SJSA1 (cell line): Measurements from ENCODE around the gene MED13. TPM values are rescaled to one million over a fixed set of nuclear protein-coding genes. Genes with fewer than 3 reads are reported as not detected.
"Not testable (repeated sequence)": the region's sequence is repeated elsewhere in the genome, so short reads cannot be mapped to it uniquely, and the experiment has no call there.

Source experiments
- DNase-seq, 2 experiments: peaks; one replicate each; pipeline ENCODE4 v3.0.0-alpha.2; 2015 to 2020; ENCODE audit warnings: low spot score in 2 of 2, low read depth in 1 of 2
- H3K27ac ChIP-seq: fragments of 250-450 bp; sonication (Bioruptor Pico); 2 replicates; pipeline ENCODE4 v1.5.1; 2020; ENCODE audit warnings: mild to moderate bottlenecking, moderate library complexity
- H3K27me3 ChIP-seq: fragments of 250-450 bp; sonication (Bioruptor Pico); replicated peaks from 2 replicates; pipeline ENCODE4 v1.5.1; 2020; ENCODE audit warnings: mild to moderate bottlenecking, moderate library complexity
- H3K36me3 ChIP-seq: fragments of 250-450 bp; sonication (Bioruptor Pico); 2 replicates; pipeline ENCODE4 v1.5.1; 2020; ENCODE audit warnings: mild to moderate bottlenecking
- H3K4me1 ChIP-seq: fragments of 250-450 bp; sonication (Bioruptor Pico); replicated peaks from 2 replicates; pipeline ENCODE4 v1.6.1; 2021; ENCODE audit warnings: mild to moderate bottlenecking
- H3K4me3 ChIP-seq: fragments of 250-450 bp; sonication (Bioruptor Pico); 2 replicates; pipeline ENCODE4 v1.5.1; 2020; ENCODE audit warnings: mild to moderate bottlenecking
- H3K9me3 ChIP-seq: fragments of 250-450 bp; sonication (Bioruptor Pico); replicated peaks from 2 replicates; pipeline ENCODE4 v1.5.1; 2020; ENCODE audit warnings: mild to moderate bottlenecking
- total RNA-seq: library from RNA; depleted of rRNA; stranded (reverse); fragments of >200 nt; shearing (Covaris generic); gene quantifications from 2 replicates; pipeline ENCODE4 v1.2.3, GENCODE V29; 2014

The MED13 gene
- total RNA-seq, 1 experiment from 2014 or later, result 47.9 TPM

DNA sequence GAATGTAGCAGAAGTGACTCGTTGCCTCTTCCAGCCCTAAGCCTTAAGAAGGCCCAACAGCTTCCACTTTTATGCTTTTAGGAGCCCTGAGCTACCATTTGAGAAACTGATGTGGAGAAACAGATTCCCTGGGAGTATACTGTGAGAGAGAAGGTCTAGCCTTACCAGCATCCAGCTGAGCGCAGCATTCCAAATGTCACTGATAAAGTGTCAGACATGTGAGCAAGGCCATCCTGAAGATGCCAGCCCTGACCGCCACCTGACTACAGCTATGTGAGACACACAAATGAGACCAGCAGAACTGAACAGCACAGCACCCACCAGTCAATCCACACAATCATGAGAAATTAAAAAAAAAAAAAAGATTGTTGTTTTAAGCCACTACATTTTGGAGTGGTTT lies 18.6 kb upstream of the MED13 start:
- H3K36me3 ChIP-seq, result no peaks in the 10 kb centered on the region
- H3K27ac ChIP-seq, result no peak overlapping the region
- no peaks in the 10 kb centered on the region for H3K9me3 ChIP-seq
- H3K4me3 ChIP-seq, result no peak overlapping the region
- H3K27me3 ChIP-seq, result peaks cover under 1% of the 10 kb centered on the region; the same call in 1 of the 2 replicates
- no peak for DNase-seq
- no peaks in the 10 kb centered on the region for H3K4me1 ChIP-seq

GRCh38 chr17:62080647-62081046 lies 15.6 kb upstream of the MED13 start:
- H3K27me3 ChIP-seq, result peaks cover 7% of the 10 kb centered on the region; the same call in 1 of the 2 replicates
- no peak overlapping the region for H3K27ac ChIP-seq
- no peaks in the 10 kb centered on the region for H3K36me3 ChIP-seq
- H3K9me3 ChIP-seq, result no peaks in the 10 kb centered on the region
- H3K4me1 ChIP-seq, result no peaks in the 10 kb centered on the region
- DNase-seq, result no peak
- no peak overlapping the region for H3K4me3 ChIP-seq

GRCh38 chr17:62078009-62078408 lies 12.9 kb upstream of the MED13 start:
- Histone ChIP-seq H3K27ac (no peak overlapping the region), H3K36me3 (no peaks in the 10 kb centered on the region), H3K27me3 (peaks cover 7% of the 10 kb centered on the region; the same call in 1 of the 2 replicates), H3K4me3 (no peak overlapping the region), H3K4me1 (no peaks in the 10 kb centered on the region), H3K9me3 (no peaks in the 10 kb centered on the region)
- no peak for DNase-seq

GRCh38 chr17:62076864-62077788 lies 12.0 kb upstream of the MED13 start:
- no peak for DNase-seq
- H3K9me3 ChIP-seq, result no peaks in the 10 kb centered on the region
- H3K27me3 ChIP-seq, result peaks cover 7% of the 10 kb centered on the region; the same call in 1 of the 2 replicates
- H3K4me1 ChIP-seq, result no peaks in the 10 kb centered on the region
- H3K27ac ChIP-seq, result no peak overlapping the region
- H3K4me3 ChIP-seq, result no peak overlapping the region
- no peaks in the 10 kb centered on the region for H3K36me3 ChIP-seq

DNA sequence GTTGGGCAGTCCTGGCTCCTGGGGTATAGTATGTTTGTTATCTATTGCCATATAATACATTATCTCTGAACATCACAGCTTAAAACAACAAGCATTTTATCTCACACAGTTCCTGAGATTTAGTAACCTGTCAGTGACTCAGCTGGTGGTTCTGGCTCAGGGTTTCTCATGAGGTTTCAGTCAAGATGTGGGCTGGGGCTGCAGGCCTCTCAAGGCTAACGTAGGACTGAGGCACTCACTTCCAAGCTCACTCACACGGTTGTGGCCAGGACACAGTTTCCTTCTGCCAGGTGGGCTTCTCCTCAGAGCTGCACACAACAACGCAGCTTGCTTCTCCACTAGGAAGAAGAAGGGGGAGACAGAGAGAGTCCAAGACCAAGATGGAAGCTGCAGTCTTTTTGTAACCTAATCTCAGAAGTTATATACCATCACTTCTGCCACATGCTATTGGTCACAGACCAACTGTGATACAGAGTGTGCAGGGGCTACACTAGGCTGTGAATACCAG lies 10.3 kb upstream of the MED13 start:
- no peak overlapping the region for H3K4me3 ChIP-seq
- H3K9me3 ChIP-seq, result no peaks in the 10 kb centered on the region
- peaks cover 7% of the 10 kb centered on the region; the same call in 1 of the 2 replicates for H3K27me3 ChIP-seq
- H3K36me3 ChIP-seq, result no peaks in the 10 kb centered on the region
- DNase-seq, result no peak
- H3K27ac ChIP-seq, result no peak overlapping the region
- H3K4me1 ChIP-seq, result no peaks in the 10 kb centered on the region

- H3K27me3 ChIP-seq, result peaks cover 7% of the 10 kb centered on the region; the same call in 1 of the 2 replicates
- H3K36me3 ChIP-seq, result no peaks in the 10 kb centered on the region
- H3K4me3 ChIP-seq, result no peak overlapping the region
- no peaks in the 10 kb centered on the region for H3K9me3 ChIP-seq
- H3K4me1 ChIP-seq, result no peaks in the 10 kb centered on the region
- H3K27ac ChIP-seq, result no peak overlapping the region
- DNase-seq, result no peak
These were observed 8.9 kb upstream of the MED13 start for GRCh38 chr17:62073993-62074392.

DNA sequence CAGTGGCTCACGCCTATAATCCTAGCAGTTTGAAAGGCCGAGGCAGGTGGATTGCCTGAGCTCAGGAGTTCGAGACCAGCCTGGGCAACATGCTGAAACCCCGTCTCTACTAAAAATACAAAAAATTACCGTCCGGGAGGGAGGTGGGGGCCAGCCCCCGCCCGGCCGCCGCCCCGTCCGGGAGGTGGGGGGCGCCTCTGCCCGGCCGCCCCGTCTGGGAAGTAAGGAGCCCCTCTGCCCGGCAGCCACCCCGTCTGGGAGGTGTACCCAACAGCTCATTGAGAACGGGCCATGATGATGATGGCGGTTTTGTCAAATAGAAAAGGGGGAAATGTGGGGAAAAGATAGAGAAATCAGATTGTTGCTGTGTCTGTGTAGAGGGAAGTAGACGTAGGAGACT lies 7.8 kb upstream of the MED13 start:
- H3K27ac ChIP-seq, H3K4me1 ChIP-seq, H3K9me3 ChIP-seq, H3K27me3 ChIP-seq, H3K4me3 ChIP-seq, H3K36me3 ChIP-seq, DNase-seq: not testable (repeated sequence)

- no peaks in the 10 kb centered on the region for H3K4me1 ChIP-seq
- no peak overlapping the region for H3K4me3 ChIP-seq
- H3K27ac ChIP-seq, result no peak overlapping the region
- DNase-seq, result no peak
- H3K9me3 ChIP-seq, result no peaks in the 10 kb centered on the region
- H3K36me3 ChIP-seq, result no peaks in the 10 kb centered on the region
- no peaks in the 10 kb centered on the region for H3K27me3 ChIP-seq
These were observed 5.8 kb upstream of the MED13 start for GRCh38 chr17:62070900-62071299.

DNA sequence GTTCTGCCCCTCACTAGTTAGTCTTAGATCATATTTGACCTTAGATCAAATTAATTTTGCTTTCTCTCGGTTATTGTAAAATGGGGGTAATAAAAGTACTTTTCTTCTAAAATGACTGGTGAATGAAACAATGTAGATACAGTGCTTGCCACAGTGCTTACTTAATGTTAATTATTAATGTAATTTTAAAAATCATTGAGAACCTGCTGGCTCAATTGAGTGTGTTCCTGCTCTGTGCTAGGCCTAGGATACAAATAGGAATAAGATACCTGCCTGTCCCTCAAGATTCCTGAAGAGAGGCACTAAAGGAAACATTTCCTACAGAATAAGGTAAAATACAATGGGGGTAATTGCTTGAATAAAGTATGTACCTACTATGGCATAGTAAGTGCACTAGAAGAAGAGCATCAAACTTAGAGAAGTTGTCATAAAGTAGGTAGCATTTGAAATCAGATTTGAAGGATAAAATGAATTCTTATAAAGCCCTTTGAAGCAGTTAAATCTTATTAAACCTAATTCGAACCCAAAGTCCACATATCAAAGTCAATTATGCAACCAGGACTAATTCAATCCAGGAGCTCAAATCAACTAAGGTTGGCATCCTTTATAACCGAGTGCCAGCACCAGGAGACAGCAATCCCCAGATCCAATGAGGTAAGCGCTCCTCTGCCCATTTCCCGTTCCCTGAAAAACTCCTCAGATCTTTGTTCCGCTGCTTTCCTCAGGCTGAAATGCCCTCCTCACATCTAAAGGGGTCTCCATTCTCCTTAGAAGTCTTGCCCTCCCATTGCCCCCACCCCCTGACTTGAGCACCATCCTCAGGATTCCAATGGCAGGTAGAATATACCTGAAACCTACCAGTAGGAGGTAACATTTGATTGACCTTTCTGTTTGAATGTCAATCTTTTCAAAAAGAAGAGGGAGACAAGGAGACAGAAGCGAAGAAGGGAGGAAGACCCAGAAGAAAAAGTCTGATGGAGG lies 2.4 kb upstream of the MED13 start:
- DNase-seq, result no peak
- Histone ChIP-seq H3K27ac (no peak overlapping the region), H3K4me1 (peaks cover 11% of the 10 kb centered on the region), H3K27me3 (no peaks in the 10 kb centered on the region), H3K4me3 (no peak overlapping the region), H3K9me3 (no peaks in the 10 kb centered on the region), H3K36me3 (peaks cover 12% of the 10 kb centered on the region)

DNA sequence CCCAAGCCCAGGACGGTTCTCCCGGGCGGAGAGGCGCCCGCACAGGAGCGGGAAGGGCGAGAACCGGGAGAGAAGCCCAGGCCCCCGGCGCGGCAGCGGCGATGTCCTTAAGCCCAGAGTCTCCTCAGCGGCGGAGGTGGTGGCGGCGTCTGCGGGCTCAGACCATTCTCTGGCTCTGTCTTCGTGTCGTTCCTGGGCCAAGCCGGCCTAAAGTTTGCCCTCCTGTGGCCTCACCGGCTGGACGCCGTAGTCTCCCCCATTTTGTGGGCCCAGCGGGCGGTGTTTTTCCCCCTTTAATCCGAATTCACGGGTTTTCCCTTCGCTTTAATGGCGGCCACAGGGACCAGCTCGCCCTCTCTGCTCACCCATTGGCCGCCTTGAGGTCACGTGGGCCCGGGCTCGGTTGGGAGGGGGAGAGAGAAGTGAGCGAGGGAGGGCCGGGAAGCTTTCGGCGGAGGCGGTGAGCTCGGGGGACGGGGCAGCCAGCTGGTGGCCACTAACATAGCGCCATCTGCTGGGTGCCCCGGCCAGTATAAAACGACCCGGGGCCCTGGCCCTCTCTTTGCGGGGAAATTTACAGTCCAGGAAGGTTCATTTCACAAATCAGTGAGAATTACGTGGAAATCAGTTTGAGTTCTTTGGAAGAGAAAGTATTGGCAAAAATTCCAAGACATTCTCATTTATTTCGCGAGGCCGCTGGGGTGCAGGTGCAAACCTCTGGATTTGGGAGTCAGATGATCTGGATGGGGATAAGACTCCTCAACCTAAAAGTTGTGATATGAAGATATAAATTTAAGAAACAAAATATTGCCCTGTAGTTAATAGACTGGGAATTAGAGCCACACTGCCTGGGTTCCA lies 762 bp upstream of the MED13 start:
- no peaks in the 10 kb centered on the region for H3K27me3 ChIP-seq
- H3K9me3 ChIP-seq, result no peaks in the 10 kb centered on the region
- peaks cover 15% of the 10 kb centered on the region for H3K4me1 ChIP-seq
- peak overlapping the region; percentile 74 for H3K4me3 ChIP-seq
- DNase-seq, result peak; percentile 99 to 100
- peak overlapping the region; percentile 79 for H3K27ac ChIP-seq
- peaks cover 29% of the 10 kb centered on the region for H3K36me3 ChIP-seq

DNA sequence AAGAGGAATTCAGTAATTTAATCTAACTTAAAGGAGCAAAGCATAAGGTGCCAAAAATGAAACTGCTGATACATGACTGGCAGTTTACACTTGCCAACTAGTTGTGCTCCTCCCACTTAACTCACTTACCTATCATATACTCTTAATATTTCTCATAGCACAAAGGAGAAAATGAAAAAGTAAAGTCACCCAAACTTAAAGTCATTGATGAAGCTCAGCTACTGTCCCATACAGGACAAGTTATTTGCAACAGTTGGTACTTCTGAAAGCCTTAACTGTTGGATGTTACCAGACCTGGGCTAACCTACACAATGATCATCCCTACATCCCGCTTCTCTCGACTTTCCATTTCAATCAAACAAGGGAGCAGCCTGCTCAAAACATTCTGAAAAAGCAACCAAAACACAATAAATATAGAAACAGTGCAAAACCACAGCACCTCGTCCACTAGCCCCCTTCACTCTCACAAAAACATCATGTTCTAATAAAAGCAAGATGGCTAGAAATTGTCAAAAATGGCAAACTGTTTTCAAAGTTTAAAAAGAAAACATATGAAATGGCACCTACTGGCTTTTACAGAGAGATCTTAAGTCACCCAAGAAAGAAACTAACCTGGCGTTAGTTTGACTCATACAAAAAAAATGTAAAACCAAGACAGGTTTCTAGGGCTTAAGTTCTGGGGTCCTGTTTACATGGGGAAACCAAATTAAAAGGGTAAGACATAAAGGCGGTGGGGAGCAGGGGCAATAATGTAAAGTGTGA lies 868 bp downstream of the MED13 start:
- H3K27ac ChIP-seq, result peak overlapping the region; percentile 44
- peak overlapping the region; percentile 74 for H3K4me3 ChIP-seq
- peaks cover 39% of the 10 kb centered on the region for H3K36me3 ChIP-seq
- peak in 1 of 2 experiments; percentile 42 for DNase-seq
- H3K27me3 ChIP-seq, result no peaks in the 10 kb centered on the region
- H3K9me3 ChIP-seq, result no peaks in the 10 kb centered on the region
- H3K4me1 ChIP-seq, result peaks cover 15% of the 10 kb centered on the region

DNA sequence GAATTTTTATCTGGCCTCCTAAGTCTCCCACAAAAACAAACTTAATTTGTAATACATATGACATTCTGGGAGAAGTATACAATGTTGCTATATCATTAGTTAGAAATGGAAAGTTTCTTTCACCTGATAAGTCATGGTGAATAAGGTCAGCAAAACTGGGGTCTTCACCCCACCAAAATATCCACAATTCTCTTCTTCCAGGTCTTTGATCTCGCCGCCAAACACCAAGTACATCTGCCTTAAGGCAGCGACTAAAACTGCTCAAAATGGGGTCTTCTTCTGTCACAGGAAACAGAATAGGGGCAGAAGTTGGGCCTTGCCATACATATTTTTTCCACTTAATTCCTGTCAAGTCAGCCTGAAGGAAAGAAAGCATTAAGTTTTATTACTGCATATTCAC lies 2.1 kb downstream of the MED13 start:
- H3K9me3 ChIP-seq, result no peaks in the 10 kb centered on the region
- no peaks in the 10 kb centered on the region for H3K27me3 ChIP-seq
- no peak for DNase-seq
- peaks cover 15% of the 10 kb centered on the region for H3K4me1 ChIP-seq
- no peak overlapping the region for H3K27ac ChIP-seq
- H3K4me3 ChIP-seq, result no peak overlapping the region
- peaks cover 48% of the 10 kb centered on the region for H3K36me3 ChIP-seq
